OCI-LY3 (cell line): ENCODE results near the gene VTI1A.

Experiments used
- H2AFZ ChIP-seq: fragments of 200-600, 300-600 bp; shearing (Covaris generic); 2 replicates; pipeline ENCODE4 v1.6.0; 2014; ENCODE audit warnings: antibody characterized with exemption, low read depth, low read length
- H3K27ac ChIP-seq: fragments of 200-600, 300-600 bp; sonication (generic); 2 replicates; pipeline ENCODE4 v1.5.1; 2014; ENCODE audit warnings: mild to moderate bottlenecking, low read length, moderate library complexity, mixed read lengths
- H3K27me3 ChIP-seq: fragments of 200-600, 300-600 bp; sonication (generic); 2 replicates; pipeline ENCODE4 v1.6.1; 2014; ENCODE audit warnings: low read depth, low read length, mixed read lengths
- H3K36me3 ChIP-seq: fragments of 200-600, 300-600 bp; sonication (generic); replicated peaks from 2 replicates; pipeline ENCODE3; 2014; ENCODE audit warnings: low read depth, low read length, mixed read lengths
- H3K4me1 ChIP-seq: fragments of 300-600, 200-600 bp; sonication (generic); 2 replicates; pipeline ENCODE4 v1.6.1; 2014; ENCODE audit warnings: low read length, mixed read lengths
- H3K4me2 ChIP-seq: fragments of 200-600, 300-600 bp; sonication (generic); 2 replicates; pipeline ENCODE4 v1.6.1; 2014; ENCODE audit warnings: low read length, mixed read lengths
- H3K4me3 ChIP-seq: fragments of 300-600, 200-600 bp; sonication (generic); 2 replicates; pipeline ENCODE4 v1.5.1; 2014; ENCODE audit warnings: antibody characterized with exemption, mild to moderate bottlenecking, low read length, moderate library complexity
- H3K79me2 ChIP-seq: fragments of 300-600, 200-600 bp; shearing (Covaris generic); 2 replicates; pipeline ENCODE4 v1.6.1; 2014; ENCODE audit warnings: mild to moderate bottlenecking, low read length, mixed read lengths
- H3K9ac ChIP-seq: fragments of 300-600, 200-600 bp; shearing (Covaris generic); 2 replicates; pipeline ENCODE4 v1.6.0; 2014; ENCODE audit warnings: mild to moderate bottlenecking, low read length, moderate library complexity
- H3K9me3 ChIP-seq: fragments of 200-600, 300-600 bp; shearing (Covaris generic); 2 replicates; pipeline ENCODE4 v1.6.1; 2014; ENCODE audit warnings: low read length, mixed read lengths; ENCODE audit not compliant: insufficient read depth
- H4K20me1 ChIP-seq: fragments of 200-600, 300-600 bp; sonication (generic); 2 replicates; pipeline ENCODE4 v1.6.1; 2016; ENCODE audit warnings: low read length, mixed read lengths; ENCODE audit not compliant: insufficient read depth
- EZH2phosphoT487 ChIP-seq: fragments of 200-600 bp; shearing (Covaris generic); IDR thresholded peaks from 2 replicates; pipeline ENCODE4 v1.6.1; 2018; ENCODE audit warnings: antibody characterized with exemption, mixed run types, low read depth
- TF ChIP-seq, protein P1 (sequence below): fragments of 200-600, 300-600 bp; sonication (generic); IDR thresholded peaks from 2 replicates; pipeline ENCODE4 v1.5.1; 2014; ENCODE audit warnings: antibody characterized with exemption, low read length, low read depth

VTI1A gene

DNA sequence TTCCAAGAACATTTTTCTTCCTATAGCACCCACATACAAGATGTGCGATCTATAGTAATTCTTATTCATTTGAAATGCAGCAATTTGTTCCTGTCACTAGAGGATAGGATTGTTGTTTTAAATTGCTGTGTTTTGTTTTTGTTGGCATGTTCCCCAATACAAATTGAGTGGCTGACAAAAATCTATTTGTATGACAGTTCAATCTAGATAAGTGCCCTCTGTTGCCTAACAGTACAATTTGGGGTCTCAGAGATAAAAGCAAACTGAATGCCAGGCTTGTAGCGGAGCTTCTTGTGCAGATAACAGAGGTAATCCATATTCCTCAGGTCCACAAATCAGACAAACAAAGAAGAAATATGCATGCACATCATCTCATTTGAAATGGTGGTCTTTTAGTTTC, 68.8 kb downstream of the VTI1A start:
- Histone ChIP-seq H3K4me2 (no peak overlapping the region), H3K27ac (no peak overlapping the region), H3K79me2 (no peaks in the 10 kb centered on the region), H3K4me3 (no peak overlapping the region), H3K4me1 (peaks cover 9% of the 10 kb centered on the region), H3K36me3 (no peaks in the 10 kb centered on the region), H4K20me1 (no peaks in the 10 kb centered on the region), H3K27me3 (no peaks in the 10 kb centered on the region), H3K9ac (no peak overlapping the region), H2AFZ (no peak overlapping the region), H3K9me3 (no peaks in the 10 kb centered on the region)
- no peak for TF ChIP-seq EZH2phosphoT487
- TF ChIP-seq, protein P1, sequence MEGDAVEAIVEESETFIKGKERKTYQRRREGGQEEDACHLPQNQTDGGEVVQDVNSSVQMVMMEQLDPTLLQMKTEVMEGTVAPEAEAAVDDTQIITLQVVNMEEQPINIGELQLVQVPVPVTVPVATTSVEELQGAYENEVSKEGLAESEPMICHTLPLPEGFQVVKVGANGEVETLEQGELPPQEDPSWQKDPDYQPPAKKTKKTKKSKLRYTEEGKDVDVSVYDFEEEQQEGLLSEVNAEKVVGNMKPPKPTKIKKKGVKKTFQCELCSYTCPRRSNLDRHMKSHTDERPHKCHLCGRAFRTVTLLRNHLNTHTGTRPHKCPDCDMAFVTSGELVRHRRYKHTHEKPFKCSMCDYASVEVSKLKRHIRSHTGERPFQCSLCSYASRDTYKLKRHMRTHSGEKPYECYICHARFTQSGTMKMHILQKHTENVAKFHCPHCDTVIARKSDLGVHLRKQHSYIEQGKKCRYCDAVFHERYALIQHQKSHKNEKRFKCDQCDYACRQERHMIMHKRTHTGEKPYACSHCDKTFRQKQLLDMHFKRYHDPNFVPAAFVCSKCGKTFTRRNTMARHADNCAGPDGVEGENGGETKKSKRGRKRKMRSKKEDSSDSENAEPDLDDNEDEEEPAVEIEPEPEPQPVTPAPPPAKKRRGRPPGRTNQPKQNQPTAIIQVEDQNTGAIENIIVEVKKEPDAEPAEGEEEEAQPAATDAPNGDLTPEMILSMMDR: no peak

DNA sequence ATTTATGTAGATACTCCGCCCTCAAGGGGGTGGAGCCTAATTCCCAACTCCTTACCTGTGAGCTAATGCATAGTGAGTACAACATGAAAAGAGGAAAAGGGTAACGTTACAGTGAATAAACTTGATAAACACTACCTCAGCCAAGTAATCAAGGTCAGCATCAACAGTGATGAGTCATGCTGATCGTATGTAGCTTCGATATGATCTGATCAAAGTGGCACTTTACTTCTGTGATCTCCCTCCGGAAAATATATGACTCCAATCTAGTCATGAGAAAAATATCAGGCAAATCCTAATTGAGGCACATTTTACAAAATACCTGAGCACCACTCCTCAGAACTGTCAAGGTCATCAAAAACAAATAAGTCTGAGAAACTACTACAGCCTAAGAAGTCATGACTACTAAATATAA, 70.4 kb downstream of the VTI1A start:
- H3K36me3 ChIP-seq: no peaks in the 10 kb centered on the region
- no peak overlapping the region for H2AFZ ChIP-seq
- H3K27ac ChIP-seq: no peak overlapping the region
- H3K9ac ChIP-seq: no peak overlapping the region
- H4K20me1 ChIP-seq: no peaks in the 10 kb centered on the region
- no peaks in the 10 kb centered on the region for H3K27me3 ChIP-seq
- TF ChIP-seq EZH2phosphoT487: no peak
- TF ChIP-seq, protein P1: no peak
- H3K4me2 ChIP-seq: no peak overlapping the region
- H3K4me1 ChIP-seq: peaks cover 9% of the 10 kb centered on the region
- H3K79me2 ChIP-seq: no peaks in the 10 kb centered on the region
- no peaks in the 10 kb centered on the region for H3K9me3 ChIP-seq
- no peak overlapping the region for H3K4me3 ChIP-seq

DNA sequence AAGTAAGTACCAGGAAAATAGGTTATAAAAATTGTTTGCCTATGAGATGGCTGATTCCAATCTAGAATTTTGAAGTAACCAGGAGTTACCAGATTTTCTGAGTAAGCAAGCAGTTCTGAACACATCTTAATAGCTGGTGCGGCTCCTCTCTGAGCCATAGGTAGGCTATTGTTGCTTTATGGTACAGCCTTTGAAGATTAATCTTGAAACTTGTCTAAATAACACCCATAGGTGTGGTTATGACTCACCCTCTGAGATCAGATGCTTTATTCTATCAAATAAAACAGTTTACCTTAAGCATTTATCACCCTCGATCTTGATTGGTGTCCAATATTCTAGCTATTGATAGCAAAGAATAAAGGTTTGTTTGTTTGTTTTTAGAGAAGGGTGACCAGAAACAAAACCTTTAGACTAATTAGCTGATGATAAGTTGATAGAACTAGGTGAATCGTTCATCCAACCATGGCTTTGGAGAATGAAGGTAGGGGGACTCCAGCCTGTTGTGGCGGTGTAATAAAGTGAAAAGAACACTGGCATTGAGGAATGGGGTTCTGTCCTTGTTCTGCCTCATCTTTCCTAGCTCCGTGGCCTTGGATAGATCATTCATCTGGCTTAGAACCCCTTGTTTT, 72.2 kb downstream of the VTI1A start:
- Histone ChIP-seq H3K4me1 (peaks cover 9% of the 10 kb centered on the region), H3K27ac (no peak overlapping the region), H3K4me2 (no peak overlapping the region), H2AFZ (no peak overlapping the region), H3K27me3 (no peaks in the 10 kb centered on the region), H3K4me3 (no peak overlapping the region), H3K36me3 (no peaks in the 10 kb centered on the region), H4K20me1 (no peaks in the 10 kb centered on the region), H3K79me2 (no peaks in the 10 kb centered on the region), H3K9me3 (no peaks in the 10 kb centered on the region), H3K9ac (no peak overlapping the region)
- TF ChIP-seq, protein P1: no peak
- TF ChIP-seq EZH2phosphoT487: no peak

DNA sequence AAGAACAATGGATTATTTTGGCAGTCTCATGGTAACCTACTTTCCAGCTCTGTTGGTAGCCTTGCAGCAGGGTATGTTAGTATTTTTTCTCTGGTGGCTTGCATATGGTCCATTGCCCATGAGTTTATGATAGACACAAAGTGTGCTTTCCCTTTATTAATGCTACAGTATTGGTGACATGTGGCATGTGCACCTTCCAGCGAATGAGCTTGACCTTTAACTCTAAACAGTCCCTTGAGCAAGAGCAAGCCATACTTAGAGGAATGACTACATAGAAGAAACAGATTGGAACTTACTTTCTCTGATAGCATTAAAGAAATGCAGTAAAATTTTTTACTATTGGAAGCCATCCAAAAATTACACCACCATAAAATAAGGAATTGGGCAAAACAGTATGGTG, 73.9 kb downstream of the VTI1A start:
- Histone ChIP-seq H3K9me3 (no peaks in the 10 kb centered on the region), H3K9ac (no peak overlapping the region), H3K27me3 (no peaks in the 10 kb centered on the region), H3K79me2 (no peaks in the 10 kb centered on the region), H2AFZ (no peak overlapping the region), H3K4me3 (no peak overlapping the region), H3K4me1 (peaks cover 17% of the 10 kb centered on the region), H3K36me3 (no peaks in the 10 kb centered on the region), H4K20me1 (no peaks in the 10 kb centered on the region), H3K4me2 (no peak overlapping the region), H3K27ac (no peak overlapping the region)
- TF ChIP-seq, protein P1: no peak
- TF ChIP-seq EZH2phosphoT487: no peak
